H1 (cell line): Measurements from ENCODE around the gene CDK3. TPM values are rescaled to one million over a fixed set of nuclear protein-coding genes. Genes with fewer than 3 reads are reported as not detected.

Source experiments
- EP300 ChIP-seq, 2 experiments: IDR thresholded peaks; 1 replicate in 1 of 2; 2 replicates in 1 of 2; pipeline ENCODE4 v1.6.1; 2011 to 2012; ENCODE audit warnings: low read depth in 2 of 2, low read length in 2 of 2, mild to moderate bottlenecking in 2 of 2, borderline replicate concordance in 1 of 2, inconsistent platforms in 1 of 2, moderate library complexity in 1 of 2
- EZH2 ChIP-seq: fragments of 200-600 bp; sonication (generic); IDR thresholded peaks from 2 replicates; pipeline ENCODE4 v1.7.1; 2012; ENCODE audit warnings: low read depth, mild to moderate bottlenecking, moderate library complexity, low read length, inconsistent platforms; ENCODE audit not compliant: severe bottlenecking
- polyA plus RNA-seq, 7 experiments: library from polyadenylated mRNA; depleted of rRNA in 3 of 7; stranded (reverse) in 5 of 7; unstranded in 2 of 7; fragments of >200 nt in 5 of 7; fragments of 200-250 nt in 2 of 7; gene quantifications; 1 replicate in 5 of 7; 2 replicates in 1 of 7; 4 replicates in 1 of 7; pipeline versions ENCODE4 v1.2.1 to v1.2.3, GENCODE V29; 2011 to 2013; ENCODE audit warnings: missing spikeins in 2 of 7, mixed read lengths in 2 of 7
- total RNA-seq: library from RNA; stranded (reverse); fragmentation: NEBNext Ultra II Directional; extraction: Animal tissue kit (Norgen Biotek cat#: 25700); gene quantifications from 2 replicates; pipeline ENCODE4 v1.2.1, GENCODE V29; 2021

The CDK3 gene
- total and polyA plus RNA-seq, 2 of the 8 experiments (the other 6 are each of a cell fraction or from before 2014, with no cell fraction given), result 10.0 to 14.6 TPM

GRCh38 chr17:76008630-76009425 lies 8.2 kb downstream of the CDK3 start (continued):
- no peak for TF ChIP-seq EZH2
- TF ChIP-seq EP300 (IDR thresholded peaks at IDR 0.05; ENCODE audit: borderline replicate concordance in 1 of 2, low read depth in 2 of 2, low read length in 2 of 2), result no peak
